Nasal cavity respiratory epithelium epithelial cell of viscerocranial mucosa (primary cell): ENCODE measurements around the gene NAA40. TPM values are rescaled to one million over a fixed set of nuclear protein-coding genes. Genes with fewer than 3 reads are reported as not detected.

Experiments
- total RNA-seq: library from RNA; depleted of rRNA; stranded (reverse); fragments of >200 nt; gene quantifications from 2 replicates; pipeline ENCODE4 v1.2.3, GENCODE V29; 2014

NAA40 gene
- 4.8 and 13.0 TPM in 2 replicates for total RNA-seq

GRCh38 chr11:63938479-63939396 lies at the start of gene NAA40:
NAA40 (plus strand) TSS chr11:63939002; CDS start chr11:63939097, 95 bp downstream.

DNA sequence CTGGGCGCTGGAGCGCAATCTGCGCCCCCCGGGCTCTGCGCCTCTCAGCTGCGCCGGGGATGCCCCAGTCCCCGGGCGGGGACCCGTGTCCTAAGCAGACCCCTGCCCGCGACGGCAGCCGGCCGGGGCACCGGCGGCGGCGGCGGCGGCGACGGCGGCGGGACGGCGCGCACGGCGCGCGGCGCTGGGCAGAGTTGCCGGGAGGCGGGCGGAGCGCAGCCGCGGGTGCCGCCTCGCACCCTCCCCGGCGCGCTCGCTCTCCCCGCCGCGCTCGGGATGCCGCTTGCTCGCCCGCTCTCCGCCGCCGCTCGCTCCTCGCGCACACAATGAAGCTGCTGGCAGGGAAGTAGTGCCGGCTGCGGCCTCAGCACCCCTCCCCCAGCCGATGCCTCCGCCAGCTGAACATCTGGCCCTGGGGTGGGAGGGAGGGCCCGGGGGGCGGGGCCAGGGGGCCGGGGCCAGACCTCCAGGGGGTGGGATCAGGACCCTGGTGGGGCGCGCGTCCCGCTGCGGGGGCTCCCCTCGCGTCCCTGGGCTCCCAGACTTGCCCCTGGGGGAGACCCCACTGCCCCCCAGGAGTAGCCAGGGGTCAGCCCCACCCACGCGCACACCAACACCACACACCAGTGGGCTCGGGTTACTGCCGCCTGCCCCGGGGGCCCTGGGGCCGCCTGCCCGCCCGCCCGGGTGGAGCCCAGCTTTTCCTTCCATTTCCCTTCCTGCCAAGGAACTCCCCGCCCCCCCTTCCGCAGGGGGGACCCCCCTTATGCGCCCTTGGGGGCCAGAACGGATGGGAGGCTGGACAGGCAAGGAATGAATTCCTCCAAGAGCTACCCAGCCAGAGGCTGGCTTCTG lies 21.7 kb upstream of the NAA40 start, which contains the start of gene RCOR2:
RCOR2 (minus strand) TSS at position 328 of the 855 bp plus-strand sequence. CDS start 708 bp downstream, outside the sequence.

DNA sequence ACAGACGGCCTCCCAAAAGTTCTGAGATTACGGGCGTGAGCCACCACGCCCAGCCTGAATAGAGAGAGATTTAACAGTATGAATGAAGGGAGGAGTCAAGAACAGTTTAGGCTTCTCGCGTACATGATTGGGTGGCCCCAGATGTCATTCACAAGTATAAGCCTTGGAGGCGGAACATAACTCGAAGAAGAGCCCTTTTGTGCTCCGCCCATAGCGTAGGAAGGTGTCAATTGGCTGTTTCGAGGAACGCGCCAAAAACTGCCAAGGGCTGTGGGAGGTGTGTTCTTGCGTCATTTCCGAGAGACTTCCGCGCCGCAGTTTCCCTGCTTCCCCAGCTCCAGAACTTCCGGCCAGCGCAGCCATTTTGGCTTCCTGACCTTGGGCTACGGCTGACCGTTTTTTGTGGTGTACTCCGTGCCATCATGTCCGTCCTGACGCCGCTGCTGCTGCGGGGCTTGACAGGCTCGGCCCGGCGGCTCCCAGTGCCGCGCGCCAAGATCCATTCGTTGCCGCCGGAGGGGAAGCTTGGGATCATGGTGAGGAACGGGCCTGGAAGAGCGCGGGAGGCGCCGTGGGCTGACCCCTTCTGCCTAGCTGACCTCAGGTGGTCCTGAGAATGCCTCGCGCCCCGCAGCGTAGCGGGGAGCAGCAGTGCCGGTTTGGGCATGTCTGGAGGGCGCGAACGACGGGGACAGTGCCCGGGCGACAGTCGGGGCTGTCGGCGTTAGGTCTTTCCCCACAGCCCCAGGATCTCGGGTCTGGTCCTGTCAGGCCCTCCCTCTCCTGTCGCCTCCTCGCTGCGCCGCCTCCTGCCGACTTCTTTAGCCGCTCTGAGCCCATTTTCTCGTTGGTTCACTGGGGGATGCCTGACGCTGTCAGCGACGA lies 35.7 kb downstream of the NAA40 start, which contains the start of gene COX8A:
COX8A (plus strand) TSS at position 362 of the 885 bp plus-strand sequence; CDS start at position 423, 61 bp downstream.

GRCh38 chr11:63986156-63986931 lies 47.5 kb downstream of the NAA40 start, which contains the start of gene OTUB1:
OTUB1 (plus strand) TSS chr11:63986438; CDS start chr11:63986457, 19 bp downstream.

Other genes with a start within 250 kb of the NAA40 start
- gene ZFTA, start 170.2 kb upstream of the NAA40 start, total RNA-seq: 2.1 and 7.3 TPM in 2 replicates
- gene SPINDOC, start 125.5 kb upstream of the NAA40 start, total RNA-seq: 4.4 and 11.0 TPM in 2 replicates
- 19.5 and 44.6 TPM in 2 replicates for gene MARK2, start 99.9 kb upstream of the NAA40 start, total RNA-seq
- gene RCOR2, start 21.8 kb upstream of the NAA40 start, total RNA-seq: 1.7 and 4.7 TPM in 2 replicates
- gene COX8A, start 35.6 kb downstream of the NAA40 start, total RNA-seq: 221 and 307 TPM in 2 replicates
- gene OTUB1, start 47.4 kb downstream of the NAA40 start, total RNA-seq: 43.6 and 44.1 TPM in 2 replicates
- gene FLRT1, start 96.9 kb downstream of the NAA40 start, total RNA-seq: 0.14 and 0.34 TPM in 2 replicates
- 19.4 and 26.3 TPM in 2 replicates for gene MACROD1, start 227.1 kb downstream of the NAA40 start, total RNA-seq
- 101 and 162 TPM in 2 replicates for gene STIP1, start 247.2 kb downstream of the NAA40 start, total RNA-seq